ENCODE results near the gene PITPNC1.
"Not testable (repeated sequence)": the region's sequence is repeated elsewhere in the genome, so short reads cannot be mapped to it uniquely, and the experiment has no call there.

Gene PITPNC1

DNA sequence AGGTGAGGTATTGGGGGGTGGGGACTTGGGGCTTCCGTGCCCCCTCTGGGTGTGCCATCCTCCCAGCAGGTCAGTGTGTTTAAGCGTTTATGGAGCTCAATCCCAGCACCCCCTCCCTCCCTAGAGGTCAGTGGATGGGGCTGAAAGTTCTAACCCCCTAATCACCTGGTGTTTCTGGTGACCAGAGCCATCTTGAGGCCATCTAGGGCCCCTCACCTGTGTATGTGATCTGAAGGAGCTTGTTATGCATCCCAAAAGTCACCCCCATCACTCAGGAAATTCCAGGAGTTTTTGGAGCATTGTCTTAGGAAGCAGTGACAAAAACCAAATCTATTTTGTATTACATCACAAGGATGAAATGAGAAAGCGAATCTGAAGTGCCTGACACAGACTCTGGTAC, 272.8 kb downstream of the PITPNC1 start:
- WGBS, 2 experiments, result 81 to 84% methylated on average over 3 of the region's 3 CpGs
- Histone ChIP-seq H3K4me1 (ENCODE audit: control insufficient read depth, insufficient read depth, low read length) (no peaks in the 10 kb centered on the region), H3K9me3 (ENCODE audit: control insufficient read depth, low read length) (no peaks in the 10 kb centered on the region), H3K36me3 (ENCODE audit: control insufficient read depth, insufficient read depth, low read length) (no peaks in the 10 kb centered on the region), H3K27me3 (ENCODE audit: control insufficient read depth, insufficient read depth, low read length, poor library complexity, severe bottlenecking) (no peaks in the 10 kb centered on the region), H3K4me3 (ENCODE audit: insufficient read depth, low read depth, low read length) (no peak overlapping the region), H3K27ac (ENCODE audit: insufficient read depth, low read depth, low read length, poor library complexity, severe bottlenecking) (no peak overlapping the region)

DNA sequence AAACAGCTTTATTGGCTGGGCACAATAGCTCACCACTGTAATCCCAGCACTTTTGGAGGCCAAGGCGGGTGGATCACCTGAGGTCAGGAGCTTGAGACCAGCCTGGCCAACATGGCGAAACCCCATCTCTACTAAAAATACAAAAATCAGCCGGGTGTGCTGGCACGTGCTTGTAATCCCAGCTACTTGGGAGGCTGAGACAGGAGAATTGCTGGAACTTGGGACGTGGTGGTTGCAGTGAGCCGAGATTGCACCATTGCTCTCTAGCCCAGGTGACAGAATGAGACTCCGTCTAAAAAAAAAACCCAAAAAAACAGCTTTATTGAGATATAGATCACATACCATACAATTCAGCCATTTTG, 274.1 kb downstream of the PITPNC1 start:
- not testable (repeated sequence) for H3K27me3 ChIP-seq (ENCODE audit: control insufficient read depth, insufficient read depth, low read length, poor library complexity, severe bottlenecking); H3K4me1 ChIP-seq (ENCODE audit: control insufficient read depth, insufficient read depth, low read length); H3K27ac ChIP-seq (ENCODE audit: insufficient read depth, low read depth, low read length, poor library complexity, severe bottlenecking); H3K9me3 ChIP-seq (ENCODE audit: control insufficient read depth, low read length); H3K36me3 ChIP-seq (ENCODE audit: control insufficient read depth, insufficient read depth, low read length); H3K4me3 ChIP-seq (ENCODE audit: insufficient read depth, low read depth, low read length)
- WGBS, 2 experiments, result 91 to 92% methylated on average over 7 of the region's 7 CpGs

GRCh38 chr17:67652433-67652832, 275.4 kb downstream of the PITPNC1 start:
- H3K36me3 ChIP-seq (ENCODE audit: control insufficient read depth, insufficient read depth, low read length), result no peaks in the 10 kb centered on the region
- no peak overlapping the region for H3K4me3 ChIP-seq (ENCODE audit: insufficient read depth, low read depth, low read length)
- 96 to 97% methylated on average over 14 of the region's 14 CpGs for WGBS, 2 experiments
- H3K27me3 ChIP-seq (ENCODE audit: control insufficient read depth, insufficient read depth, low read length, poor library complexity, severe bottlenecking), result no peaks in the 10 kb centered on the region
- H3K9me3 ChIP-seq (ENCODE audit: control insufficient read depth, low read length), result no peaks in the 10 kb centered on the region
- no peak overlapping the region for H3K27ac ChIP-seq (ENCODE audit: insufficient read depth, low read depth, low read length, poor library complexity, severe bottlenecking)
- no peaks in the 10 kb centered on the region for H3K4me1 ChIP-seq (ENCODE audit: control insufficient read depth, insufficient read depth, low read length)

DNA sequence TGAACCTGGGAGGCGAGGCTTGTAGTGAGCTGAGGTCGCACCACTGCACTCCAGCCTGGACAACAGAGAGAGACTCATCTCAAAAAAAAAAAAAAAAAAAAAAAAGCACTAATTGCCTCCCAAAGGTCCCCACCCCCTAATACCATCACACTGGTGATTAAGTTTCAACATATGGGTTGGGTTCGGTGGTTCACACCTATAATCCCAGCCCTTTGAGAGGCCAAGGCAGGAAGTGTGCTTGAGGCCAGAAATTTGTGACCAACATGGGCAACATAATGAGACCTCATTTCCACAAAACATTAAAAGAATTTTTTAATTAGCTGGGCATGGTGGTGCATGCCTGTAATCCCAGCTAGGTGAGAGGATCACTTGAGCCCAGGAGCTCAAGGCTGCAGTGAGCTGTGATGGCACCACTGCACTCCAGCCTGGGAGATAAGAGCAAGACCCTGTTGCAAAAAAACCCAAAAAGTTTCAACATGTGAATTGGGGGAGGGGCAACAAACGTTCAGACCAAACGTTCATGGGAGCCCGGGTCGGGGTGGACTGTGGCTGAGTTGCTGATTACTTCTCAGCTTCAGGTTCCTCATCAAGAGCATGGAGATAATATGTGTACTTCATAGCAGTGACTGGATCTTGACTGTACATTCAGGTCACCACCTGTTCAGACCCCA, 278.5 kb downstream of the PITPNC1 start:
- 93% methylated on average over 6 to 7 of the region's 7 CpGs for WGBS, 2 experiments
- H3K27me3 ChIP-seq (ENCODE audit: control insufficient read depth, insufficient read depth, low read length, poor library complexity, severe bottlenecking), result no peaks in the 10 kb centered on the region

GRCh38 chr17:67656494-67657203, 279.6 kb downstream of the PITPNC1 start:
- no peak overlapping the region for H3K27ac ChIP-seq (ENCODE audit: insufficient read depth, low read depth, low read length, poor library complexity, severe bottlenecking)
- no peaks in the 10 kb centered on the region for H3K9me3 ChIP-seq (ENCODE audit: control insufficient read depth, low read length)
- no peaks in the 10 kb centered on the region for H3K4me1 ChIP-seq (ENCODE audit: control insufficient read depth, insufficient read depth, low read length)
- no peaks in the 10 kb centered on the region for H3K27me3 ChIP-seq (ENCODE audit: control insufficient read depth, insufficient read depth, low read length, poor library complexity, severe bottlenecking)
- no peak overlapping the region for H3K4me3 ChIP-seq (ENCODE audit: insufficient read depth, low read depth, low read length)
- no peaks in the 10 kb centered on the region for H3K36me3 ChIP-seq (ENCODE audit: control insufficient read depth, insufficient read depth, low read length)
- 94 to 98% methylated on average over 7 of the region's 8 CpGs for WGBS, 2 experiments

More for the DNA sequence above, 278.5 kb downstream of the PITPNC1 start:
- Histone ChIP-seq H3K9me3 (ENCODE audit: control insufficient read depth, low read length) (no peaks in the 10 kb centered on the region), H3K36me3 (ENCODE audit: control insufficient read depth, insufficient read depth, low read length) (no peaks in the 10 kb centered on the region), H3K27ac (ENCODE audit: insufficient read depth, low read depth, low read length, poor library complexity, severe bottlenecking) (no peak overlapping the region), H3K4me3 (ENCODE audit: insufficient read depth, low read depth, low read length) (no peak overlapping the region), H3K4me1 (ENCODE audit: control insufficient read depth, insufficient read depth, low read length) (no peaks in the 10 kb centered on the region)

GRCh38 chr17:67657596-67657995, 280.5 kb downstream of the PITPNC1 start:
- Histone ChIP-seq H3K27ac (ENCODE audit: insufficient read depth, low read depth, low read length, poor library complexity, severe bottlenecking) (no peak overlapping the region), H3K4me1 (ENCODE audit: control insufficient read depth, insufficient read depth, low read length) (no peaks in the 10 kb centered on the region), H3K27me3 (ENCODE audit: control insufficient read depth, insufficient read depth, low read length, poor library complexity, severe bottlenecking) (no peaks in the 10 kb centered on the region), H3K9me3 (ENCODE audit: control insufficient read depth, low read length) (no peaks in the 10 kb centered on the region), H3K36me3 (ENCODE audit: control insufficient read depth, insufficient read depth, low read length) (no peaks in the 10 kb centered on the region), H3K4me3 (ENCODE audit: insufficient read depth, low read depth, low read length) (no peak overlapping the region)
- WGBS, 2 experiments, result 92 to 95% methylated on average over 4 of the region's 4 CpGs

GRCh38 chr17:67658265-67658664, 281.2 kb downstream of the PITPNC1 start:
- no peak overlapping the region for H3K4me3 ChIP-seq (ENCODE audit: insufficient read depth, low read depth, low read length)
- WGBS, 2 experiments, result 94% methylated on average over 4 of the region's 4 CpGs

GRCh38 chr17:67659028-67659427, 281.9 kb downstream of the PITPNC1 start:
- Histone ChIP-seq H3K4me1 (ENCODE audit: control insufficient read depth, insufficient read depth, low read length) (no peaks in the 10 kb centered on the region), H3K9me3 (ENCODE audit: control insufficient read depth, low read length) (no peaks in the 10 kb centered on the region), H3K27me3 (ENCODE audit: control insufficient read depth, insufficient read depth, low read length, poor library complexity, severe bottlenecking) (no peaks in the 10 kb centered on the region), H3K27ac (ENCODE audit: insufficient read depth, low read depth, low read length, poor library complexity, severe bottlenecking) (no peak overlapping the region), H3K36me3 (ENCODE audit: control insufficient read depth, insufficient read depth, low read length) (no peaks in the 10 kb centered on the region), H3K4me3 (ENCODE audit: insufficient read depth, low read depth, low read length) (no peak overlapping the region)
- WGBS, 2 experiments, result 89 to 93% methylated on average over 1 of the region's 1 CpG

More at GRCh38 chr17:67658265-67658664, 281.2 kb downstream of the PITPNC1 start:
- no peaks in the 10 kb centered on the region for H3K9me3 ChIP-seq (ENCODE audit: control insufficient read depth, low read length)
- no peaks in the 10 kb centered on the region for H3K4me1 ChIP-seq (ENCODE audit: control insufficient read depth, insufficient read depth, low read length)
- no peaks in the 10 kb centered on the region for H3K27me3 ChIP-seq (ENCODE audit: control insufficient read depth, insufficient read depth, low read length, poor library complexity, severe bottlenecking)
- no peak overlapping the region for H3K27ac ChIP-seq (ENCODE audit: insufficient read depth, low read depth, low read length, poor library complexity, severe bottlenecking)
- no peaks in the 10 kb centered on the region for H3K36me3 ChIP-seq (ENCODE audit: control insufficient read depth, insufficient read depth, low read length)

- Histone ChIP-seq H3K36me3 (ENCODE audit: control insufficient read depth, insufficient read depth, low read length) (no peaks in the 10 kb centered on the region), H3K27ac (ENCODE audit: insufficient read depth, low read depth, low read length, poor library complexity, severe bottlenecking) (no peak overlapping the region), H3K4me1 (ENCODE audit: control insufficient read depth, insufficient read depth, low read length) (no peaks in the 10 kb centered on the region), H3K27me3 (ENCODE audit: control insufficient read depth, insufficient read depth, low read length, poor library complexity, severe bottlenecking) (no peaks in the 10 kb centered on the region), H3K9me3 (ENCODE audit: control insufficient read depth, low read length) (no peaks in the 10 kb centered on the region), H3K4me3 (ENCODE audit: insufficient read depth, low read depth, low read length) (no peak overlapping the region)
These were observed 285.6 kb downstream of the PITPNC1 start for GRCh38 chr17:67662712-67663111.

DNA sequence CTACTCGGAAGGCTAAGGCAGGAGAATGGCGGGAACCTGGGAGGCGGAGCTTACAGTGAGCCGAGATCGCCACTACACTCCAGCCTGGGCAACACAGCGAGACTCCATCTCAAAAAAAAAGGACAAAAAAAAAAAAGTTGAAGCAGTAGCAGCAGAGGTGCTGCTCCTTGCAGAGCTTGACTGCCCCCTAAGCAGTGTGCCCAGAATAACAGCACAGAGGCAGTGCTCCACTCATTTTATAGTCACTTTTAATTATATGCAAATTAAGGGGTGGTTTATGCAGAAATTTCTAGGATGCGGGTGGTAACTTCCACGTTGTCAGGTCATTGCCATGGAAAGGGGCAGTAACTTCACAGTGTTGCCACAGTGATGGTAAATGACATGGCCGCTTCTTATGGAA, 286.4 kb downstream of the PITPNC1 start:
- Histone ChIP-seq H3K4me3 (ENCODE audit: insufficient read depth, low read depth, low read length) (no peak overlapping the region), H3K9me3 (ENCODE audit: control insufficient read depth, low read length) (no peaks in the 10 kb centered on the region), H3K4me1 (ENCODE audit: control insufficient read depth, insufficient read depth, low read length) (no peaks in the 10 kb centered on the region), H3K27me3 (ENCODE audit: control insufficient read depth, insufficient read depth, low read length, poor library complexity, severe bottlenecking) (no peaks in the 10 kb centered on the region), H3K27ac (ENCODE audit: insufficient read depth, low read depth, low read length, poor library complexity, severe bottlenecking) (no peak overlapping the region), H3K36me3 (ENCODE audit: control insufficient read depth, insufficient read depth, low read length) (no peaks in the 10 kb centered on the region)
- 91 to 95% methylated on average over 9 of the region's 9 CpGs for WGBS, 2 experiments
